GM21786 (cell line): Measurements from ENCODE around the gene UNC80.

Source experiments
- ATAC-seq: cut with Tn5 transposase; IDR thresholded peaks from one replicate; pipeline ENCODE4 v1.9.1; 2021; ENCODE audit not compliant: unreplicated experiment

UNC80 gene

GRCh38 chr2:209908511-209908910 is 136.9 kb downstream of the UNC80 start:
- no peak for ATAC-seq

- ATAC-seq: no peak
Observed at GRCh38 chr2:209911486-209911885, 139.9 kb downstream of the UNC80 start.

GRCh38 chr2:209913786-209914345 is 142.2 kb downstream of the UNC80 start:
- no peak for ATAC-seq

DNA sequence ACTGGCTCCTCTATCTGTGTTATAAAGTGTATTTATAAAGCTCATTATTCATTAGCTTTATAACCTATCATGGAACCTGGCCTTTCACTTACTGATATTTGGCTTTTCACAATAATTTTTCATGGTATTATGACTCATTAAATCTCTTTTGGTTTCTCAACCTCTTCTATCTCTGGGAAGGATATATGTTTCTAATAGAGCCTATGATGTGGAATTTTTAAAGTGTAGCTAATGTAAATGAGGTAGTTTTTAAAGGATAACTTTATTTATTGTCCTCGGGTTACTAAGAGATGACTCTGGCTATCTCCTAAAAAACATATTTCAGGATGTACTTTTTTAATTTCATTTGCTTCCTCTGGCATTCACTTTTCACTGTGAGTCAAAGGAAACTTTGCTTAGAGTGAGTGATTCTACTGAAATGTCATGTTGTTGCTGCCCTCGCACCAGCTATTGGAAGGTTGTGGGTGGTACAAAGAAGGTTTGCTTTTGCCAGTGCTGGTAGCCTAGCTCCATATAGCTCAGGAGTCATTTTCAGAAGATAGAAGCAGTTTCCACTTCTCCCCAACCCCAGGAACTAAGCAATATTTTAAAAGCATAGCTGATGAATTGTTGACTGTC is 145.6 kb downstream of the UNC80 start:
- no peak for ATAC-seq

GRCh38 chr2:209918251-209918650 is 146.6 kb downstream of the UNC80 start:
- ATAC-seq: no peak

GRCh38 chr2:209922116-209922515 is 150.5 kb downstream of the UNC80 start:
- ATAC-seq: no peak

DNA sequence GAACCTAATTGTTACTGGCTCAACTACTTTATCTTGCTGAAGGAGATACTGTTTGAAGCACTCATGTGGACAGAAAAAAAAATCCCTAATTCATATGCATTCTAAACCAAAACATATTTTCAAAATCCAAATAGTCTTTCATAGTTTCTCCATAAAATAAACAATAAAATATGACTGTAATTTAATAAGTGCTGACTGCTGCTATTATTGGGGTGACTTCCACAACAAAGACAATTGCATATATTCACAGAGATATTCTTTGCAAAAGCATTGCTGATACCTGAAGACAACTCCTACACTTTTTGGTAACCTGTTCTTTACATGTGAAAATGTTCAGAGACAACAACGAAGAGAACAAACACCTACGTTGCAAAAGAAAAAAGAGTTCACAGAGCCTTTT is 157.7 kb downstream of the UNC80 start:
- ATAC-seq: no peak

DNA sequence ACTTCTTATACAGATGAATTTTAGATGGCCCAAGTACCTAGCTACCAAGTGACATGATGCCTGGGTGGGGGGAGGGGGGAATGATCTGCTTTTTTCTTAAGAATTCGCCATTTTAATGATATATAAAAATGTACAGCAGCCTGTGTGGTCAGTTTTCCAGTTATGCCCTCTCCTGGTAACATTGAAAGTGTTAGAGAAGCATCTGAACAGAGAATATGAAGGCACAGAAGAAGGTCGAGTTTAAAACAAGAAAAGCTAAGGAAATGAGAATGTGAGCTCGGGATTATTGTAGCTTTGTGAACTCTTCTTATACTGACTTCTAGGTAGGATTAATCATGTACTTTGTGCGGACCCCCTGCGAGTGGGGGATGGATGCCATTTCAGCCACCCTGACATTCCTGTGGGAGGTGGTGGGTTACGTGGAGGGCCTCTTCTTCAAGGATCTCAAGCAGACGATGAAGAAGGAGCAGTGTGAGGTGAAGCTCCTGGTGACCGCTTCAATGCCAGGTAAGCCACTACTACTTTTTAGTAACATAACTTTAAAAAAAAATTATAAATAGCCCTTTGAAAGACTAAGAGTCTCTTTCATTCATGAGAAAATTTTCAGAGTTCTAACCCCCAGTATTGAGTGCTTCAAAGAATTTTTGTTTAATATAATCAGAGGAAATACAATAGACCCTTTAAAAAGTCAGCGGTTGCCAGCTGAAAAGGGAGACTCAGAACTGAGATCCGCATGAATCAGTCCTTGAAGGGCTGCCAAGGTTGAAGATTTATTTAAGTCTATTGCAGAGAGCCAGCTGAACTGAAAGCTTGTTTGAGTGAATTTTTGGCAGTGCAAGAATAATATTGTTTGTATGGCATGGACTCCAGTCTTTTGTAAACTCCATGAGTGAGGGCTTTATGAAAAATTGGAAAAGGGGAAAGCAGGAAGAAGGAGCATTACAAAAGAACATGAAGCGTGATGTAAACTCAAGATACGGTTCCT is 162.2 kb downstream of the UNC80 start:
- ATAC-seq: no peak

DNA sequence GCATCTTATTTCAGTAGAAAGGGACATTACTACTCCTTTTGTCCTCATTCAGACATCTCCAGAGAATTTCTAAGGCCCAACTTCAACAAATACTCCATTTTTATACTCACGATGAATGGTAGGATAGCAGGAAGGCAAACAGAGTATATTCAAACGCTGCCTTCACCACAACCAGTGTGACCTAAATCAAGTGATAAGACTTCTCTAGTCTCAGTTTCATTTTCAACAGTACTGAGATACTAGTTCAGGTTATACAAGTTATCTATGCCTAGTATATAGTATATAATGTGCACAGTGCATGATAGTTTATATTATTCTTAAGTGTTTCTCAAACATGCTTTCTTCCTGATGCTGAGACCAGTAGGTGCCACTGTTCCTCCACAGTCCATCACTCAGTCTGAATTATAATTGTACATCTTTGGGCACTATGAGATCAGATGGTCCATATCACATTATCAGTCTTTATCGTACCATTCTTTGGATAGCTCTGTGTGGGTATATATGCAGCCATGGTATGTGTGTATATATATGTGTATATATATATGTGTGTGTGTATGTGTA is 164.6 kb downstream of the UNC80 start:
- no peak for ATAC-seq

- ATAC-seq: no peak
Observed at GRCh38 chr2:209937893-209938292, 166.3 kb downstream of the UNC80 start.

DNA sequence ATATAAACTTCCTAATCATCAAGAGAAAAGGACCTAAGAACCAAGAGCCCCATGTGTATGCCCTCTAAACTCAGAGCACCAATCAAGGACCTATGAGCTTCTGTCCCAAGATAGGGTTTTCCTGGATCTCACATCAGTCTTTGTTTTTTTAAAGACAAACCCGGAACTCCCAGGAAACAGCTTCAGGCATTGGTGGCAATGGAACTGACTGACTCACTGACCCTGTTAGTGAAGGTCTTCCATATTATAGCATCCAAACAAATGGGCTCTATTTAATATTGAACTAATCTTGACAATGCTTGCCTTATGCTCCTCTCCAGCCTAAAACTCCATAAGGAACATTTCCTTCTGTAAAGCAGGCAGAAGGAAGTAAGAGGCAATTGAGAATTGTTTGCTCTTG is 167.3 kb downstream of the UNC80 start:
- ATAC-seq: no peak

DNA sequence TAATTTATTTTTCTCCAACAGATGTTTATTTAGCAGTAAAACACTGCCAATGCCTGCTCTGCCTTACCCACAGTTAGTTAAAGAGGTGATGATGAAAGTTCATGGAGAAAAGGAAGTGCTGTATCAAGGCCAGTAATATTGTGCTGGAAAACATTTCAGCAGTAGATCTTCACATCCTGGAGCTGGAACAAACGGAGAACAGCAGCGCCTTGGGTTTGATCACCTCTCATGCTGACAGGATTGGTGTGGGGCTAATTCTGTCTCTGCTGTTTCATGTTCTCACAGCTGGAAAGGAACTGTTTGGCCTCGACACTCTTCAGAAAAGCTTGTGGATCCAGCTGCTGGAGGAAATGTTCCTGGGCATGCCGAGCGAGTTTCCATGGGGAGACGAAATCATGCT is 169.3 kb downstream of the UNC80 start:
- no peak for ATAC-seq

- ATAC-seq: no peak
Observed at GRCh38 chr2:209942426-209942825, 170.8 kb downstream of the UNC80 start.

DNA sequence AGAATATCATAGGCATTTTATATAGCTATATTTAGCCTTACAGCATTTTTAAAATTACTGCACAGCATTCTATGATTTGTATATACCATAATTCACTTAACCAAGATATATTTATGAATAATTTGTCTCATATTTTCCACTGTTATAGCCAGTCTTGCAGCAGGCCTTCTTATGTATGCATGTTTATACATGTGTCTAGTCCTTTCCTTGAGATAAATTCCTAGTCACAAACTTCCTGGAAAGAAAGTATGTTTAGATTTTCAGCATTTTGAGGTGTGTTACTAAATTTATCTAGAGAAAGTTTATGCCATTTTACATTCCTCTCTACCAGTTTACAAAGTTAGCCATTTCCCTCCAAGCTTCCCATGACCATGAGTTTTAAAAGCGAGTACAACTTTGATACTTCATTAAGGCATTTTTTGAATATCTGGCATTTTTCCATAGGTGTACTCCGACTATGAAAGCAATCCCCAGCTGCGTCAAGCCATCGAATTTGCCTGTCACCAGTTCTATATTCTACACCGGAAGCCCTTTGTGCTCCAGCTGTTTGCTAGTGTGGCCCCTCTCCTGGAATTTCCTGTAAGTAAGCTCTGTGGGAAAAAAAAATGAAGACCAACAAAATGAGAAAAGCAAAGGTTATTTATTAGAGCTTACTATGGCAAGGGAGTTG is 171.4 kb downstream of the UNC80 start:
- no peak for ATAC-seq

DNA sequence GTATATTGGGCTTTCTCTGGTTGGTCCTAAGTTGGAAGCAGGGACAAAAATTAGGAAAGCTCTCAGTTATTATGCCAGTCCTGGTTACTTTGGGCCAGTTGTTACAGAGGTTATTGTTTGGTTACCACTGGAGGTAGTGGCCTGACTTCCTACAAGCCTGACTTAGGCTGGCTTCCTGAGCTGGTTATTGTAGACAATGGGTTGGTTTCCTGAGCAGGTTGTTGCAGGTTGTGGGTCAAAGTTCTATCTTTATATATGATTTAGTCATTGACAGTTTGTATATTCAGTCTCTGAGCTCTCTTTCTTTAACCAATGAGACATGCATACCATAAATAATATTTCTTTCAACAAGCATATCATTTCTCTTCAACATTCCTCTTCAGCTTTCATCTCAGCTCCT is 172.1 kb downstream of the UNC80 start:
- ATAC-seq: no peak

- no peak for ATAC-seq
Observed at GRCh38 chr2:209946539-209946938, 174.9 kb downstream of the UNC80 start.

- ATAC-seq: no peak
Observed at GRCh38 chr2:209956271-209956670, 184.6 kb downstream of the UNC80 start.

DNA sequence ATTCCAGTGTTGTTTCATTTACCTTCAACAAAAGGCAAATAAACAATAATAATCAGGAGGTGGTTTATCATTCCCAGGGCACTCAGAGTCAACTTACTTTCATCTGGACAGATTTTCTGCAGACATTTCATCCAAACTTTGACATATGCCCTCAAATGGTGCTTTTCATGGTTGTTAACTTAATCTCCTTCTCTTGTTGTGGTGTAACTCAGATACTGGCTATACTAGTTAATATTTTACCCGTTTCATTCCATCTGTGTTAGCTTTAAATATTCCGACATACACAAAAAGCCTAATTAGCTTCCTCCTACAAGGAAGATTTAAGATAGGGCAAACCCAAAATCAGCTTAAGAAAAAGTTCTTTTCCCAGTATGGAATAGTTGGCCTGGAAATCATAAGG is 186.4 kb downstream of the UNC80 start:
- ATAC-seq: no peak

DNA sequence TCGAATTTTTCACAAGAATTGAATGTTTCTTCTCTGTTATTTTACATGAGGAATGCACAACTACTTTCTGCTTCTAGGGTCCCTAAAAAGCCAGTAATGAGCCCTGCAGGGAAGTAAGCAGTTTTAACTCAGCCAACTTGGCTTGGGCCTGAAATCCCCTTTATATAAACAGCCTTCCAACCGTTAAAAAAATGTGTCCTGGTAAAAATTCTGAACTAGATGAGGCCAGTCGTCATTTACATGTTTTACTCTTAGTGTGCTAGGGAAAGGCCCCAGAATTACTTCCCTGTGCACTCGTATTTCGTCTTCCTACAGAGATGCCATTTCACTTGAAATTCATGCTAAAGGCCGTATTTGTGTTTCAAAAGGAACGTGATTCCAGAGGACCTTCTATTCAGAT is 188.4 kb downstream of the UNC80 start:
- ATAC-seq: no peak

DNA sequence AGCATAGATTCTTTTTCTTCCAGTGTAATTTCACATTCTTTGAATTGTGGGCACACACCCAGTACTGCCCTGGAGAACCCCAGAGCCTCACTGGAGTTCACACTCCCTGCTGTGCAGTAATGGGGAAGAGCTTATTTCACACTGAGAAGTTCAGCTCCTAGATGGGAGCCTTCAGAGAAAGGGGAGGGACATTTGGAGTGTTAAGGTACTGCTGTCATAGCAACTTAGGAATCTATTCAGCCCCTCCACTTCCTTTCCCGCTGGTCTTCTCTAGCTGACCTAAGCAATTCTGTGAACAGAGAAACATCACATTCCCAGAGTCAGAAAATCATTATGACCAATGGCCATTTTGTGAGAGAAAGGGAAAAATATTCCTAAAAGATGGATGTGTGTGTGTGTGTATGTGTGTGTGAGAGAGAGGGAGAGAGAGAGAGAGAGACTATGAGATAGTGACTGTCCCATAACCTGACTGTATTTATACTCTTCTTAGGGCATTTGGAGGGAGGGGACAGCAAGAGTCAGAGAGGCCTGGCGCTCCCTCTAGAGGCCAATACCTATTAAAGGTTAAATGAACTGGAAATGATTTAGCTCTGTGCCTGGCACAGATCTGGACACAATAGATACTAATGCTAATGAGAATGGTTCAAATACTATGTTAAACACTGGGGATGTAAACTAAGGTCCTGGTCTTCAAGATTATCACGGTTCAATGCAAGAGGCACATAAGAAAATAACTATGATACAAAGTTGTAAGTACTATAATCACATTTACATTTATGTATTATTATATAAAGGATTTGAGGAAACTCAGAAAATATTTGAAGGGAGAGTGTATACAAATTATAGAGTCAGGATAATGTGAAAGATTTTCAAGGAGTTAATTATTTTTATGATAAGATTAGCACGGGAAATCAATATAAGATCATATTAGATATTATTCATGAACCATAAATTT is 189.3 kb downstream of the UNC80 start:
- ATAC-seq: peak; percentile 94
